Heart left ventricle (tissue), 16 donors: ENCODE measurements around the gene EIF3I. TPM values are rescaled to one million over a fixed set of nuclear protein-coding genes. Genes with fewer than 3 reads are reported as not detected.

Source experiments
- ATAC-seq, 4 donors: fragments of 200-7000 bp; cut with Tn5 transposase; one replicate each; pipeline ENCODE4 v1.9.1; 2020 to 2022; ENCODE audit warnings: moderate library complexity in 4 of 4, mild to moderate bottlenecking in 3 of 4, moderate number of reproducible peaks in 1 of 4
- DNase-seq, 5 donors: peaks; one replicate each; pipeline ENCODE4 v3.0.0-alpha.2; 2020
- H3K27ac ChIP-seq, 12 donors: fragments of 200-600 bp; sonication (generic) in 4 of 12; one replicate each; pipeline versions ENCODE4 v1.5.0 to v1.8.0; 2016 to 2022; ENCODE audit warnings: mild to moderate bottlenecking in 2 of 12
- H3K27me3 ChIP-seq, 9 donors: fragments of 200-600 bp; sonication (generic) in 2 of 9; one replicate each; pipeline versions ENCODE4 v1.5.1 to v1.8.0; 2016 to 2022; ENCODE audit warnings: mild to moderate bottlenecking in 3 of 9
- H3K36me3 ChIP-seq, 9 donors: fragments of 200-600 bp; sonication (generic) in 2 of 9; one replicate each; pipeline versions ENCODE4 v1.5.0 to v1.8.0; 2018 to 2022; ENCODE audit warnings: mild to moderate bottlenecking in 2 of 9
- H3K4me1 ChIP-seq, 12 donors: fragments of 200-600 bp; sonication (generic) in 4 of 12; one replicate each; pipeline versions ENCODE4 v1.5.0 to v1.8.0; 2016 to 2022; ENCODE audit warnings: mild to moderate bottlenecking in 3 of 12
- H3K4me3 ChIP-seq, 12 donors: fragments of 200-600 bp; sonication (generic) in 4 of 12; one replicate each; pipeline versions ENCODE4 v1.5.0 to v1.8.0; 2017 to 2022; ENCODE audit warnings: mild to moderate bottlenecking in 9 of 12, moderate library complexity in 4 of 12
- H3K9me3 ChIP-seq, 12 donors: fragments of 200-600 bp; sonication (generic) in 4 of 12; one replicate each; pipeline versions ENCODE4 v1.5.0 to v1.8.0; 2016 to 2022; ENCODE audit warnings: mild to moderate bottlenecking in 1 of 12
- CTCF ChIP-seq, 12 donors: fragments of 200-600 bp; sonication (generic) in 4 of 12; IDR thresholded peaks; one replicate each; pipeline versions ENCODE4 v1.5.0 to v1.8.0; 2018 to 2022; ENCODE audit warnings: antibody characterized with exemption in 12 of 12, mild to moderate bottlenecking in 5 of 12
- POLR2A ChIP-seq, 2 donors: fragments of 450-650 bp; IDR thresholded peaks; one replicate each; pipeline ENCODE4 v1.6.1; 2017; ENCODE audit warnings: antibody characterized with exemption in 2 of 2, mild to moderate bottlenecking in 2 of 2, moderate library complexity in 2 of 2
- WGBS, 4 donors: extraction: QIAGEN DNeasy Blood & Tissue Kit in 2 of 4; methylation state at CpG; one replicate each; pipeline versions ENCODE4 v1.1.5 to v1.1.7; 2013 to 2018; 5-methylcytosine and 5-hydroxymethylcytosine counted together
- intact Hi-C, 10 donors: fragments of 100-400 bp; cut with DNase I; formaldehyde crosslinking; loops; one replicate each; pipeline versions ENCODE4 v1.11.1 to v1.14.2; 2022
- polyA plus RNA-seq, 2 donors: library from polyadenylated mRNA; stranded (reverse); fragments of 200-250 nt; gene quantifications; one replicate each; pipeline ENCODE4 v1.2.3, GENCODE V29; 2013
- total RNA-seq, 9 donors: library from RNA; depleted of rRNA in 2 of 9; stranded (reverse); fragments of >200 nt in 2 of 9; fragmentation: NEBNext Ultra II Directional in 3 of 9; extraction: Animal tissue kit (Norgen Biotek cat#: 25700) in 3 of 9; gene quantifications; one replicate each; pipeline versions ENCODE4 v1.1.0 to v1.2.4, GENCODE V29; 2016 to 2023
- donor health status: ischemic (EF 13 %, LVEDD 7.1; RV severe dilation, severe dysfunction).
- donor health status: healthy with polysubstance abuse.
- donor health status: DM: no; HTN: yes; CAD: no.
- donor health status: DM: no; HTN: no; CAD: no.
- donor health status: ischemic (EF 25% LVEDD 6.9; RV normal size, moderate dysfunction).
- donor health status: ischemic (EF 25% LVEDD 5.7; RV mildly dilated, moderate dysfunction).
- donor health status: healthy.
- donor health status: DM: yes; HTN: yes; CAD: no.
- donor health status: ischemic (EF 35%, LVEDD 5.7; RV mildly dilated, moderate dysfunction).
- donor health status: nonischemic (EF 11% LVEDD 7.7; RV severe dilation, severe dysfunction).
- donor health status: DM: yes; HTN: yes; CAD: no.
- donor health status: PGD.
- donor health status: ischemic (EF 29% LVEDD 5.4; RV normal size, mild dysfunction).
- donor health status: nonischemic (EF 23%, LVEDD 6.1; RV moderate dilation, normal function).

EIF3I gene
- total and polyA plus RNA-seq, 11 donors: 94.8 to 388 (median 122) TPM

- no peaks in the 10 kb centered on the region for H3K27me3 ChIP-seq
- peaks cover 0 to 32% (median 12%) of the 10 kb centered on the region in 12 donors for H3K4me1 ChIP-seq
- ATAC-seq: no peak
- WGBS, 4 donors: 84 to 95% (median 91%) methylated on average over 4 to 6 of the region's 6 CpGs
- no peak overlapping the region for H3K4me3 ChIP-seq
- intact Hi-C loops: no loop called here
- H3K36me3 ChIP-seq: peaks cover 2 to 86% (median 81%) of the 10 kb centered on the region in 9 donors
- no peak for DNase-seq
- H3K9me3 ChIP-seq: no peaks in the 10 kb centered on the region
- no peak overlapping the region for H3K27ac ChIP-seq
- TF ChIP-seq POLR2A (IDR thresholded peaks at IDR 0.05) (no peak), CTCF (IDR thresholded peaks at IDR 0.05) (no peak)
These were observed 27.2 kb upstream of the EIF3I start for GRCh38 chr1:32194984-32195383.

GRCh38 chr1:32195531-32195930 lies 26.7 kb upstream of the EIF3I start:
- DNase-seq (no peak), ATAC-seq (no peak)
- 83 to 94% (median 87%) methylated on average over 3 of the region's 3 CpGs for WGBS, 4 donors
- TF ChIP-seq CTCF (IDR thresholded peaks at IDR 0.05) (no peak), POLR2A (IDR thresholded peaks at IDR 0.05) (no peak)
- H3K27me3 ChIP-seq: no peaks in the 10 kb centered on the region
- H3K4me3 ChIP-seq: no peak overlapping the region
- intact Hi-C loops: no loop called here
- no peaks in the 10 kb centered on the region for H3K9me3 ChIP-seq
- peaks cover 2 to 81% (median 76%) of the 10 kb centered on the region in 9 donors for H3K36me3 ChIP-seq
- no peak overlapping the region for H3K27ac ChIP-seq
- H3K4me1 ChIP-seq: peaks cover 0 to 35% (median 14%) of the 10 kb centered on the region in 12 donors

- TF ChIP-seq CTCF (IDR thresholded peaks at IDR 0.05) (no peak), POLR2A (IDR thresholded peaks at IDR 0.05) (no peak)
- intact Hi-C loops: no loop called here
- DNase-seq (no peak), ATAC-seq (no peak)
- no peak overlapping the region for H3K4me3 ChIP-seq
- no peaks in the 10 kb centered on the region for H3K27me3 ChIP-seq
- H3K9me3 ChIP-seq: no peaks in the 10 kb centered on the region
- H3K27ac ChIP-seq: peak overlapping the region in 1 of 12 donors; percentile 9
- H3K36me3 ChIP-seq: peaks cover 2 to 74% (median 69%) of the 10 kb centered on the region in 9 donors
- H3K4me1 ChIP-seq: peaks cover 0 to 39% (median 15%) of the 10 kb centered on the region in 12 donors
These were observed 26.0 kb upstream of the EIF3I start for GRCh38 chr1:32195972-32196823.

- TF ChIP-seq CTCF (IDR thresholded peaks at IDR 0.05): no peak
- no peak for TF ChIP-seq POLR2A (IDR thresholded peaks at IDR 0.05)
- peak overlapping the region in 3 of 12 donors; percentile 2 to 19 (median 8) for H3K27ac ChIP-seq
- WGBS, 4 donors: 71 to 92% (median 87%) methylated on average over 1 of the region's 1 CpG
- H3K9me3 ChIP-seq: no peaks in the 10 kb centered on the region
- ATAC-seq (no peak), DNase-seq (no peak)
- intact Hi-C loops: no loop called here
- H3K4me3 ChIP-seq: no peak overlapping the region
- H3K4me1 ChIP-seq: peaks cover 5 to 47% (median 23%) of the 10 kb centered on the region in 12 donors
- H3K36me3 ChIP-seq: peaks cover 2 to 65% (median 60%) of the 10 kb centered on the region in 9 donors
- no peaks in the 10 kb centered on the region for H3K27me3 ChIP-seq
These were observed 25.1 kb upstream of the EIF3I start for GRCh38 chr1:32197074-32197473.
